HG02981 (cell line): Measurements from ENCODE around the gene ZACN.
"Not testable (repeated sequence)": the region's sequence is repeated elsewhere in the genome, so short reads cannot be mapped to it uniquely, and the experiment has no call there.

Experiments
- ATAC-seq: cut with Tn5 transposase; IDR thresholded peaks from one replicate; pipeline ENCODE4 v1.9.1; 2021; ENCODE audit warnings: mild to moderate bottlenecking, moderate library complexity; ENCODE audit not compliant: unreplicated experiment

ZACN gene

DNA sequence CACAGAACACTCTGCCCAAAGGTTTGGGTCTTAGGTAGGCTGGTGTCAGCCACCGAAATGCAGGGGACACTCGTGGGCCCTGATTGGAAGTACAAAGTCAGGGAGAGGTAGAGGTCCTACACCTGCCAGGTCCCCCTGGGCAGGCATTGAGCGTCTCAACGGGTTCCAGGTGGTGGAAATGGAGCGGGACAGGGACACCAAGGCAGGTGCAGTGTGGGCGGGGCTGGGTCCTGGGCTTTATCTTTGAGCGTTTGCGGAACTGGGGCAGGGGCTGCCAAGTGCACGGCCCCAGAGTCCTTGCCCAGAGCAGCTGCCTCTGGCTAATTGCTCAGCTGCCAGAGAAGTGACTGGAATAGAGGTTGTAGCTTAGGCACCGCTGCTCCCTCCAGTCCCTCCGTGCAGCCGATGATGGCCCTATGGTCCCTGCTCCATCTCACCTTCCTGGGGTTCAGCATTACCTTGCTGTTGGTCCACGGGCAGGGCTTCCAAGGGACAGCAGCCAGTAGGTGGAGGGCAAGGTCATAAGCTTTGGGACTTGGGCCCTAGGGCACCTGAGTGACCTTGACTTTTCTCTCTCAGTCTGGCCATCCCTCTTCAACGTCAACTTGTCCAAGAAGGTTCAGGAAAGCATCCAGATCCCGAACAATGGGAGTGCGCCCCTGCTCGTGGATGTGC is at the start of gene ZACN:
Gene ZACN, plus strand, starts transcription at position 323 of the 675 bp plus-strand sequence. Its CDS starts 83 bp downstream, at position 406.
- no peak for ATAC-seq

DNA sequence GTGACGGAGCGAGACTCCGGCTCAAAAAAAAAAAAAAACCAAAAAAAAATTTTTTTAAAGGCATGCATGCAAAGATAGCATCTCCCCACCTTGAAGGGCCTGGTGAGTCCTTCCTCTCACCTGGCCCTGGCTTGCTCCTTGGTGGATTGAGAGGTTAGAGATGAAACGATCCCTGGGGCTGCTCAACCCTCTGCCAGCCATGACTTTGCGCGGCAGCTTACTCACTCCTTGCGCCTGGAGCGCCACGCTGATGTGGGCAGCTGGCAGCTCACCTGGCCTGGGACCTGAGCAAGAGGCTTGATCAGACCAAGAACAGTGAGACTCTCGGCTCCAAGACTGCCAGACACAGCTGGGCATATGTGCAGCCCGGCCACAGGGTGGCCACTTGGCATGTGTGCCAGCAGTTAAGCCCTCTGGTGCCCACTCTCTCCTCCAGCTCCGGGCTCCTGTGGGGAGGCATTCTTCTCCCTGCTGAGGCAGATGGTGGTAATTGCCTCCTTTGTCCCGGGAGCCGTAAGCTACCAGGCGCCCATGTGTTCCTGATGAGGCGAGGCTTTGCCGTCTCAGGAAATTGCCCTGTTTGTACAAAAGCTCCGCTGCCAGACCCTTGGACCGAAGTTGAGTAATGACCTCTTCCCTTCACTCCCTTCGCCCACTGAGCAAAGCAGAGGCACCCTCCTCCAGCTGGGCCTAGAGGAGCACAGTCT is 46.8 kb upstream of the ZACN start:
- no peak for ATAC-seq

DNA sequence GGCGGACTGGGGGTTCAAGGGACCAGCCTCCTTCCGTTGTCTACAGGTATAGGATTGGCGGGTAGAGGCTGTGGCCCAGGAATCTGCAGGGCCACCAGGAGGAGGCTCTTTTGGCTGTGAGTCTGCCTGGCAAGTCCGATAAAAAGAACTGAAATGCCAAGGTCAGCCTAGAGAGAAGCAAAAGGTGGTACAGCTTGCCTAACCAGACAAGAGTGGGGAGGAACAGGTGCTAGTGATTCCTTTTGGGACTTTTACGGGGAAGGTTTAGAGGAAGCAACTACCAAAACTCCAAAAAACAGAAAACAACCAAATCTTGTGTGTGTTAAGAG is 46.2 kb upstream of the ZACN start:
- no peak for ATAC-seq

DNA sequence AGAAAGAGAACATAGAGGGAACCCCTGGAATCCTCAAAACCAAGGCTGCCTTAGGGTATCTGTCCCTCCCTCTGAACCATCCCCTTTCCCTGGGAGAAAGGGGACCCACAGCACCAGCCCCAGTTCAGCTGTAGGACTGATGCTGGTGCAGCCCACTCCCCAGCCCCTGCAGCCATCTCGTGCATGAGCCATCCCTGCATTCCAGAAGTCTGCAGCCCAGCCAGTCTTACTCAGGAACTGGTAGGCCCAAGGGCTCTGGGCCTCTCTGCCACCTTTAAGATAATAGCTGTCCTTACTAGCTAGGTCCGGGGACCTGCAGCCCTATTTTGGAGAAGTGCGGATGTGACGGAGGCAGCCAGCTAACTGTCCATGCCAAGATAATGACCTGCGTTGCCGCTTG is 45.8 kb upstream of the ZACN start:
- ATAC-seq, result no peak

DNA sequence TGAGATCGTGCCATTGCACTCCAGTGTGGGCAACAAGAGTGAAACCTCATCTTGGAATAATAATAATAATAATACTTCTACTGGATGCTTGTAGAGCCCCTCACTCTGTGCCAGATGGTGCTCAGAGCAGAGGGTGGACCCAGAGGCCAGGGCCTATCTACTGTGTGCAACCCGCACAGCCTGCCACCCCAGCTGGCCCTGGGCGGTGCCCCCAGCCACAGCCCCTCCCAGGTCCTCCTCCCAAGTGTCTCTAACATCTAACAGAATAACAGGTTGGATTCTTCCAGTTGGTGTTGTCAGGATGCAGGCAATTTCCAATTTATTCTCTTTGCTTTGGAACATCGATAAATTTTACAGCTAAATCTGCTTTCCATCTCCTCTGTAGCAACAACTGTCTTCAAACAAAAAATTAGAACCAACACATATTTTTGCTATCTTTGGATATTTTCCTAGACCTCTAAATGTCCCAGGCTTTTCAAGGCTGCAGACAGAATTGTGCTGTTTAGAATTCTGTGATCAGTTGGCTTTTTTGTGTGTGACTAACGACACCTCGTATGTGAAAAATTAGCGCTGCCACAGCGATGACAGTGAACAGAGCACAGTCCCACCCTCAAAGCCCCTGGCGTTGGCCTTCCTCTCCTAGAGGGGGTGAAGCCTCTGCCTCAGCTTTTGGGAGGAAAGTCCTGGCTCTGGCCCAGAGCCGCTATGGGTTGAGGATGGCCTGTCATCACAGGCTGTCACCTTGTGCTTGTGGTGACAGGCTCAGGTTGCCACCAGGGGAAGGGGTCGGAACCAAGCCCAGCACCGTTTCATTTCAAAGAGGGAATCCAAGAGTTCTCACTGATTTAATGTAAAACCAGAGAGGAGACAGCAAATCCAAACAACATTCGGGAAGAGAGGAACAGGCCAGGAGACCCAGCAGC is 44.3 kb upstream of the ZACN start:
- no peak for ATAC-seq

DNA sequence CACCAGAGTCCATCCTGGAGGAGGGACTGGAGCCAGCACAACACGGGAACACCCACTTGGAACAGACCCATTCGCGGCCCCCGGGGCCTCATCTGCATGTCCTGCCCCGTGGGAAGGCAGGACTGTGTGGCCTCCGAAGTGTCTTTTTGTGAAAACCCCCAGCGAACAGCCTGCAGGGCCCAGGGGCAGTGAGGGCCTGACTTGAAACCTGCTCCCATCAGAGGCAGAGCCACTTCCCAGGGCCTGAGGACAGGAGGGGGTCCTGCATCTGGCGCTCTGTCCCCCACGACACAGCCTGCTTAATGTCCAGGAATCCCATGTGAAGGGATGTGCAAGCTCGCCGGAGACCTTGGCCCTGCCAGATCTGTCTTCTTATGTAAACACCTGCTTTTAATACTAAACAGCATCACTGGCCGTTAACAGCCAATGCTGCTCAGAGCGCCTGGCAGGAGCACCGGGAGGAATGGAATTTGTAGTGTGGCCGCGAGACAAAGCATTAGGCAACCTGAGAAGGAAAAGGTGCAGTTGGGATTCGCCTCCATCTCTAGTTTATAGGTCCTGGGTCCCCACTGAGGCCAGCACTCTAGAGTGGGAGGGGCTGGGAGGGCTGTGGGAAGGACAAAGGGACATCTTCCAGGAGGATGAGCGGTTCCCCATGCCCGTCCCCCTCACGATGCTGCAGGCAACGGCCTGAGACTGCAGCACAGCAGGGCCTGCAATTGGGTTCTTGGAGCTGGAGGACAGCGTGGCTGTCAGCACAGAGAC is 42.3 kb upstream of the ZACN start:
- ATAC-seq, result no peak

DNA sequence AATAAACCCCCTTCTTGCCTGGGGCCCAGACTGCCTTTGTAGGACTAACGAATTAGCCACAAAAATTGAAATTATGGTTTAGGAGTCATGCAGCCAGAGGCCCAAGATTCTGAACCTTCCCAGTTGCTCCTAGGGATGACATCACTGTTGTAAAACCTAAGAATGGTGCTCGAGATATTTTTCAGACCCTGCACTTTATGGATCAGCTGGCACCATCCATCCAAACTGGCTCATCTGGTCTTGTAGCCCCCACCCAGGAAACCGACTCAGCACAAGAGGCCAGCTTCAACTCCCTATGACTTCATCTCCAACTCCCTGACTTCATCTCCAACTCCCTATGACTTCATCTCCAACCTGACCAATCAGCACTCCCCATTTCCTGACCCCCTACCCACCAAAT is 40.9 kb upstream of the ZACN start:
- ATAC-seq, result no peak

DNA sequence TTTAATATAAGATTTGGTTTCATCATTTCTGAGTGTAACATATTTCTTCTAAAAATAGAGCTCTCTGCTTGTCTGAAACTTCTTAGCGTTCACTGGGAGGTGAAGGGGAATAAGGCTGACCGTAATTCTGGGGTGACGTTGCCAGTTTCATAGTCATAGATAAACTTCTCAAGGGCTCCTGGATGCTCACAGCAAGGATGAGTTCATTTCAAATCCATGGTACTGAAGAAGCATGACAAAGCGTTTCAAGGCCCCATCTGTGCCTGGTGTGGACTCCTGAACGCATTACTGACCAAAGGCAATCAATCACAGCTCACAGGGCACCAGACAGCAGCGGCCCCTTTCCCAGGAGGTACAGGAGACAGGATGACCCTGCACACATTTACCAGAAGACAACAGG is 39.9 kb upstream of the ZACN start:
- no peak for ATAC-seq

DNA sequence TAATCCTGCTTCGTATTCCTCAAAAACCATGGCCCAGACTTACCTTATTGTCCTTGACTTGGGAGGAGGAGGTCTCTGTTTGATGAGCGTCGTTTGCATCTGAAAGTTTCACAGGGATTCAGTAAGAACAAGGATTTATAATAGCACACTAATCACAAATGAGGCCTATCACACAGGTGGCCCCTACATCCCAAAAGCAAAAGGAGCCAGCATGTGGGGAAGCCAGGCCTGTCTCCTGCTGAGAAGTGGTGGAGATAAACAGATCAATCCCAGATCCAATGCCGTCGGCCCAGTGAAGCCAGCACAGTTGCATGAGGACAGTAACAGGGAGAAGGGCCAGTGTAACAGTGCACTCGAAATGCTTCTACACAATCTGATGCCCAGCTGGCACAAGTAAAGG is 38.6 kb upstream of the ZACN start:
- no peak for ATAC-seq

DNA sequence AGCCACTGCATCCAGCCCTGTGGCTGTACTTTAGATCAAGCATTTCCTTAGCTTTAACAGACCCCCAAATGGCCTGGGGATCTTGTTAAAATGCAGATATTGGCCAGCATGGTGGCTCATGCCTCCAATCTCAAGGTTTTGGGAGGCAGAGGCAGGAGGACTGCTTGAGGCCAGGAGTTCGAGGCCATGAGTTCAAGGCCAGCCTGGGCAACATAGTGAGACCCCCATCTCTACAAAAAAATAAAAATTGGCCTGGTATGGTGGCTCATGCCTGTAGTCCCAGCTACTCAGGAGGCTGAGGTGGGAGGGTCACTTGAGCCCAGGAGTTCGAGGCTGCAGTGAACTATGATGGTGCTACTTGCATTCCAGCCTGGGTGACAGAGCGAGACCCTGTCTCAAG is 36.1 kb upstream of the ZACN start:
- ATAC-seq, result not testable (repeated sequence)

DNA sequence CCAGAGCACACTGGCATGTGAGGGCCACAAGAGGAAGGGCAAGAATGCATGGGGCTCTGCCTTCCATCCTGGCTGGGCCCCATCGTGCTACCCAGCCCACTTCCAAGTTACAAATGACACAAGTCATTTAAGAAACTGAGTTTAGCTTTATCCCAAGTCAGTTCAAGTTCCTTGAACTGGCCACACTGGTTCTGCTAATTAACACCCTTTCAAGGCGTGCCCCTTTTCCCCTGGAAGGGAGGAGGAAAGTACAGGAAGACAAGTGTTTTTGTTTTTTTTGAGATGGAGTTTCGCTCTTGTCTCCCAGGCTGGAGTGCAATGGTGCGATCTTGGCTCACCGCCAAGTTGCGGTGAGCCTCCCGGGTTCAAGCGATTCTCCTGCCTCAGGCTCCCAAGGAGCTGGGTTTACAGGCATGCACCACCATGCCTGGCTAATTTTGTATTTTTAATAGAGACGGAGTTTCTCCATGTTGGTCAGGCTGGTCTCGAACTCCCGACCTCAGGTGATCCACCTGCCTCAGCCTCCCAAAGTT is 34.4 kb upstream of the ZACN start:
- not testable (repeated sequence) for ATAC-seq

DNA sequence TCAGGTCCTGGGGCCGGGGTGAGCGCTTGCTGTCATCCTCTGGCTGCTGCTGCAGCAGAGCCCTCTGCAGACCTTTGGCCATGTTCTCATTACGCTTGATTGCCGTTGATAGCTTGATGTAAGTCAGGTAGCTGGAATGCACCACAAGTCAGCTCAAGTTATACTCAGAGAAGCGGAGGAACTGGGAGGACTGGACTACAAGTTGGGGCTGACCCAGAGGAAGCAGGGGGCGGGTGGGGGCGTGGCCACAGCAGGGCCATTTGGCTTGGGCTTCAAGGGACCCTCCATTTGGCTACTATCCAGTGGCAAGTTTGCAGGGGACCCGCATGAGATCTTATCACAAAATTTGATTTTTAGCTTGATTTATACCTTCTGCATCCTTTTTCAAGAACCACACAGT is 32.9 kb upstream of the ZACN start:
- no peak for ATAC-seq

DNA sequence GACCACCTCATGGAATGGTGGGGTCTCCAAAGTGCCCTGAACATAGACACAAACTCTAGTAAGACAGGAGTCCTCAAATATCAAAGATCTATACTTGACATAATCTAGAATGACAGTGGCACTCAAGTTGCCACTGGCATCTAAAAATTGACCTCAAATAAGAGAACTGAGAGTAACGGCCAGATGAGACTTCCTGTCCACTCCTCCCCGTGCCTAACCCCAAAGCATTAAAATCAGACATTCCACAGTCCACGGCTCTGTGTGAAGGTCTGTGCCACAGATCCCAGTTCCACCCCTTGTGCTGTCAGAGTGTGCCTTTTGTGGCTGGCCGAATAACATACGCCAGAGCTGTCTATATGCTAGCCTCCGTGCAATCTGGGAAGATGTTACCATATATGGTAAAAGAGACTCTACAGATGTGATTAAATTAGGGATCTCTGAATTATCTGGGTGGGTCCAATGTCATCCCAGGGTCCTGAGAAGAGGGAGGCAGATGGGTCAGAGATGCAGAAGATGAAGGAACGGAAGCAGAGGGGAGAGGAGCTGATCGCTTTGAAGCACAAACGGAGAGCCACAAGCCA is 30.9 kb upstream of the ZACN start:
- ATAC-seq, result no peak

DNA sequence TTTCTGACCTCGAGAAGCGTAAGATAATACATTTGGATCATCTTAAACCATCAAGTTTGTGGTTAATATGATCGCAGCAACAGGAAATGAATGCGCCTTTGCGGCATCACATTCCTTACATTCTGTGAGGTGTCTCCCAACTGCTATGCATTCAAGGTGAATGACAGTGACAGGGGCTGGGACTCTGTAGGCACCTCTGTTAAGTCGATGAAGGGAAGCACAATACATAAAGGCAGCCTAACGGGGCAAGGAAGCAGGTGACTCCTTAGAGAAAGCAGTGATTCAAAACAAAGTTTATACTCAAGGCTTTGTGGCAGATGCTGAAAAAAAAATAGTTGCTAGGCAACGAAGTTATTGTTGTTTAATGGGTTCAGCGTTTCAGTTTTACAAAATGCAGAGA is 30.3 kb upstream of the ZACN start:
- ATAC-seq, result no peak

DNA sequence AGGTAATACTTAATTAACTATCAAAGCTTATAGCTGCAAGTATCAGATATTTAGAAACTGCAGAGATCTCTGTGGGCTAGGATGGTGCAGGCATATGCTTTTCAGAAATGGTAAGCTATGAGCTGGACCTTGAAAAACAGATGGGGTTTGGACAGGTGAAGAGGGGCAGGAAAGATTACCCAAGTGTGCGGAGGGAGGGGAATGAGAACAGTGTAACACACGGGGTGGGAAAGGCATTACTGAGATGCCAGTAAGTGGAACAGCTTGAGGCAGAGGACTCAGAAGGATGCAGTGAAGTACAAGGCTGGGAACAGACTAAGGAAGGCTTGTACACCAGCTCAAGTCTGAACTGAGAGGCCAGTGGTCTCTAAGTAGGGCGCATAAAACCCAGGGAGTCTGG is 29.7 kb upstream of the ZACN start:
- ATAC-seq, result no peak

DNA sequence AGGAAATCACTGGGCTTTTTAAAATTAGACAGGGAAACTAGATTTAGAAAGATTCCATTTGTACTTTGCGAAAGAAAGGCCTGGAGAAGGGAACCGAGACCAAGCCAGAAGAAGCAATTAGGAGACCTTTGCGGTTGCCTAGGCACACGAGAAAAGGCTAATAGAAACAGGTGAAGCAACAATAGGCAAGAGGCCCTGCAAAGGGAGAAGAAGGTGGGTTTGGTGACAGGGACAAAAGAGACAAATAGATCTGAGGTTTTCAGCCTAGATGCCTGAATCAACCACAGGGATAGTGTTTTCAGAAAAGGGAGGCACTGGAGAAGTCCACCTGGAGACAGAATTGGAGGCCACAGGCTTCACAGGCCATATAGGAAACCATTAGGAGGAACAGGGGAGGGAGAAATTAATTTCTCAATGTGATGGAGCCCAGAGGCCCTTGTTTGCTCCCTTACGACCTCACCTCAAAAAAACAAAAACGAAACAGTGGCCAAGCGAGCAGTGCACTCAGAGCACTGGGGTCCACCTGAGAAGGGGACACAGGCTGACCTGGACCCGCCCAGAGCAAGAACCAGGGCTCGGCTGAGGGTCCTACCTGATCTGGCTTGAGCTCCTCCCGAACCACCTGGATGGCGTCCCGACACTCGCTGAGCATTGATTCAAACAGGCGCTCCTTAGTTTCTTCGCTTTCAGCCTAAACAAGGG is 29.0 kb upstream of the ZACN start:
- no peak for ATAC-seq

DNA sequence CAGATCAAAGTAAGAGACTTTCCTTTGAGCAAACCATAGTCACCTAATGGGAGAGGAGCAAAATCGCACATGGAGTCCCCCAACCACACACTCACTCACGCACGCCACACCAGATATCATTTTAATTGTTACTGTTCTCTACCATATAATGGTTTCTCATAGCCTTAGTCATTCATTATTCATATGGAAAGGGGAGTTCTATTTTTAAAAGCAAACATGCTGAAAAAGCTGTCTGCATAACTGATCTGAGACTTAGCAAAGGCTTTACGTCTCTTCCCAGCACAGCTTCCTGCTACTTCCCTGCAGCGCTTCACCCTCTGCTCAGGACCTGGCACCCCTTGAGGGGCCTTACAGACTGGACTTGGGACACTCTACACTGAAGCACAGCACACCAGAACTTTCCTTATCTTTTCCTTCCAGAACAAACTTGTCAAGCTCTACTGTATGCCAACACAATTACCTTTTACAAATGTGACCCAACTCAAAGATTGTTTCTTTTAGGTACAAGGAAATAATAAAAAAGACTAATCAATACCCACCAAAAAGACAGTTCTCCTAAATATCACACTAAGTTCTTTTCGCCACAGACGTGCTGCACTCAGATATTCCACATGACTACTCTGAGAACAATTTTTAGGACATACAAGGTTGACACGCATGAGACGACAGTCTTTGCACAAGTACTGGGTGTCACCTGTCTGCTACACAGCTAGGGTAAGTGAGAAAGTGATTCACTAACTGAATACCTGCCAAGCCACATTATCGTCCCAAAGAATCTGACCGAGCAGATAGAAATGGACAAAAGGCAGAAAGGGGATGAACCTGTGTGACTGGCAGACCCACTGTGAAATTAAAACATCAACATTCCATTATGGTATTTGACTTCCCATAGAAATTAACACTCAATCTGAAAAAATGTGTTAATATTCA is 28.2 kb upstream of the ZACN start:
- ATAC-seq, result no peak

DNA sequence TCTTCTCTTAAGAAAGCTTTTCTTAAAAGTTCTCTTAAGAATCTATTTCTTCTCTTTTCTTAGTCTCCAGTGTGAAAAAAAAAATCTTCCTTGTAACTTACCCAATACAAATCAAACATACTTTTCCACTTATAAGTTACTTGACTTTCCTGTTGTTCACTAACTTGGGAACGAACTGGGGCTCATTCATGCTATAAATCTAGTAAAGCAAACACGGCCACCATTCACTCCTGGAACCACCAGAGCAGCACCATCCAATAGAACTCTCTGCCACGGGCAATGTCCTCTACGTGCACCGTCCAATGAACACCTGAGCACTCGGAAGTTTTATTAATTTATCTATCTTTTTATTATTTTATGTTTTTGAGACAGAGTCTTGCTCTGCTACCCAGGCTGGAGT is 27.4 kb upstream of the ZACN start:
- ATAC-seq, result no peak
